C4-2B (cell line): ENCODE results near the gene GSK3B.
A peak's percentile ranks its signal among the peaks of the same experiment; 100 is the strongest.

ENCODE experiments used
- H3K27ac ChIP-seq: fragments of 450-650 bp; 2 replicates; pipeline ENCODE4 v1.5.1; 2017
- ZFX ChIP-seq: fragments of 450-650 bp; IDR thresholded peaks from 2 replicates; pipeline ENCODE4 v1.6.1; 2017
- TF ChIP-seq, protein P1 (sequence below): fragments of 450-650 bp; conservative IDR thresholded peaks from 2 replicates; pipeline ENCODE4 v1.5.1; 2017; ENCODE audit warnings: mild to moderate bottlenecking

GSK3B gene

DNA sequence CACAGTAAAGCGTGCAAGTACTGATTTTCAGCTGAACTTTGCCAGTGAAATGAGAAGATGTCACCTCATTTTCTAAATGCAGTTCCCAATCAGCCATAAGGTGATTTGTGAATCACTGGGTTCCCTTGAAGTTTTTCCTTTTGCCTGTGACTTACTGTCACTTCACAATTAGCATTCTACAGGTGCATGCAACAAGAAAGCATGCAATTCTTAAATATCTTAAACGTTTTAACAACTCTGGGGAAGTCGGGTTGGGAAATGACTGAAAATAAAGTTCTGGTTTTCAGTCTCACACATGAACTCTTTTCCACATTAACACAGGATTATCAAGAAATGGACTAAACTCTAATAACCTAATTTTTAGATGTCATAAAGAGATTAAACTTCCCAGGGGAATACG lies 5.2 kb downstream of the GSK3B start:
- TF ChIP-seq, protein P1, sequence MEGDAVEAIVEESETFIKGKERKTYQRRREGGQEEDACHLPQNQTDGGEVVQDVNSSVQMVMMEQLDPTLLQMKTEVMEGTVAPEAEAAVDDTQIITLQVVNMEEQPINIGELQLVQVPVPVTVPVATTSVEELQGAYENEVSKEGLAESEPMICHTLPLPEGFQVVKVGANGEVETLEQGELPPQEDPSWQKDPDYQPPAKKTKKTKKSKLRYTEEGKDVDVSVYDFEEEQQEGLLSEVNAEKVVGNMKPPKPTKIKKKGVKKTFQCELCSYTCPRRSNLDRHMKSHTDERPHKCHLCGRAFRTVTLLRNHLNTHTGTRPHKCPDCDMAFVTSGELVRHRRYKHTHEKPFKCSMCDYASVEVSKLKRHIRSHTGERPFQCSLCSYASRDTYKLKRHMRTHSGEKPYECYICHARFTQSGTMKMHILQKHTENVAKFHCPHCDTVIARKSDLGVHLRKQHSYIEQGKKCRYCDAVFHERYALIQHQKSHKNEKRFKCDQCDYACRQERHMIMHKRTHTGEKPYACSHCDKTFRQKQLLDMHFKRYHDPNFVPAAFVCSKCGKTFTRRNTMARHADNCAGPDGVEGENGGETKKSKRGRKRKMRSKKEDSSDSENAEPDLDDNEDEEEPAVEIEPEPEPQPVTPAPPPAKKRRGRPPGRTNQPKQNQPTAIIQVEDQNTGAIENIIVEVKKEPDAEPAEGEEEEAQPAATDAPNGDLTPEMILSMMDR = no peak
- TF ChIP-seq ZFX = no peak
- no peak overlapping the region for H3K27ac ChIP-seq

DNA sequence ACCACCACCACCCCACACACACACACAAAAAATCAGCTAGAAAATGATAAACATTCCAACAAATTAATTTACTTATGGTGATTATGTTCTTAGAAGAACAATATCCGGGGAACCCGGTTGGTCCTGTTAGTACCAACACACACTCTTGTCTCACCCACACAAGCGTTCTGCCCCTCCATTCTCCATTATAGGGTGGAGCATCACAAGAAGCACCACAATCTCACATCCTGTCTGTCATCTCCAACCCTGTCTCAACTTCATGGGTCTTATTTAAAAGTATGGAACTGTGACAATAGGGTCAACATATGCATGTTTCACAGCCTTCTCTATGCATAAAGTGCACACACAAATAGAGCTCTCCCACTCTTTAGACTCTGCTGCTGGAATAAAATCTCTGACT lies 5.6 kb downstream of the GSK3B start:
- H3K27ac ChIP-seq = no peak overlapping the region

DNA sequence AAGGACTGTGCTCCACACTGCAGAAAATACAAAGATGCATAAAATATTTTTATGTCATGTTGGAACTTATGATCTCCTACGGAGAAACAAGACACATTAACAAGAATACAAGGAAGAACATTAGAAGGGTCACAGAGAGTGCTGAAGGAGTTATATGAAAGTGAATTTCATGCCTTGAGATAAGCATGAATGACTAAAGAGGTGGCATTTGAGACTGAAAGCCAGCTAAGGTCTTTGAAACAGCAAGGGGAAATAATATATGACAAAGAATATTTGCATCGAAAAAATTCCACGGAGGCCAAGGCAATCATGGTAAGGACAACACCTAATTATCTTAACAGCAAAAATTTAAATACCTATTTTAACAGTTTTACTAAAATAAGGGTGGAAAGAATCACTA lies 12.5 kb downstream of the GSK3B start:
- H3K27ac ChIP-seq = no peak overlapping the region
- TF ChIP-seq, protein P1 = no peak
- no peak for TF ChIP-seq ZFX

More for the DNA sequence above, 5.6 kb downstream of the GSK3B start:
- no peak for TF ChIP-seq ZFX
- TF ChIP-seq, protein P1 = no peak

DNA sequence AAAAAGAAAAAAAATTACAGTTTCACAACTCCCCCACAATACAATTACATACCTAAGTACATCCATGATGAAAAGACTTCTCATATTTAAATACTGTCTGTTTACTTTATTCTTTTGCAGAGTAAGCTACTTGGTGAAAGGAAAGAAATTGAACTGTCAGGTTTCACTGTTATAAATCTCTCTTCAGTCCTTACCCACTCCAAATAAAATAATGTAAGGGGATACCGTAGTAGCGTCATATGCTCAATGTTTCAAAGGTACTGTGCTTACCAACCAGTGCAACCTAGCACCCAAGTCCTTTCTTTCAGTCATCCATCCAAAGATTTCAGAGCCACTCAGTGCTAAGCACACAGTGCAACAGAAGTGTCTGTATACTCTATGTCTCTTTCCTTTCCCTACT lies 13.4 kb downstream of the GSK3B start:
- H3K27ac ChIP-seq = no peak overlapping the region
- TF ChIP-seq ZFX = no peak
- TF ChIP-seq, protein P1 = no peak

DNA sequence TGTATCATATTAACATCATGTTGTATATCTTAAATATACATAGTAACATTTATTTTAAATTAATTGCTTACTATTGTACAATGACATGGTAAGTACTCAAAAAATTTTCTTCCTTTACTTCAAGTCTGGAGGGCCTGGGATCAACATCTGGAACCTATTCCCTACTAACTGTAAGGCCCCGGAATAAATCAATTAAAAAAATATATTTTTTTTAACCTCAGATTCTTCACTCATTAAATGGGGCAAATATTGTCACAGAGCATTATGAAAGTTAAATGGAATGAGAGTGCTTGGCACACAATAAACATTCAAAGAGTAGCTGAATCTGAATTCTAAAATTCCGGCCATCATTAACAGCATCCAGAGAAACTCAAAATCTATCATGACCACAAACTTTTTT lies 16.5 kb downstream of the GSK3B start:
- TF ChIP-seq, protein P1 = no peak
- no peak for TF ChIP-seq ZFX
- H3K27ac ChIP-seq = no peak overlapping the region

DNA sequence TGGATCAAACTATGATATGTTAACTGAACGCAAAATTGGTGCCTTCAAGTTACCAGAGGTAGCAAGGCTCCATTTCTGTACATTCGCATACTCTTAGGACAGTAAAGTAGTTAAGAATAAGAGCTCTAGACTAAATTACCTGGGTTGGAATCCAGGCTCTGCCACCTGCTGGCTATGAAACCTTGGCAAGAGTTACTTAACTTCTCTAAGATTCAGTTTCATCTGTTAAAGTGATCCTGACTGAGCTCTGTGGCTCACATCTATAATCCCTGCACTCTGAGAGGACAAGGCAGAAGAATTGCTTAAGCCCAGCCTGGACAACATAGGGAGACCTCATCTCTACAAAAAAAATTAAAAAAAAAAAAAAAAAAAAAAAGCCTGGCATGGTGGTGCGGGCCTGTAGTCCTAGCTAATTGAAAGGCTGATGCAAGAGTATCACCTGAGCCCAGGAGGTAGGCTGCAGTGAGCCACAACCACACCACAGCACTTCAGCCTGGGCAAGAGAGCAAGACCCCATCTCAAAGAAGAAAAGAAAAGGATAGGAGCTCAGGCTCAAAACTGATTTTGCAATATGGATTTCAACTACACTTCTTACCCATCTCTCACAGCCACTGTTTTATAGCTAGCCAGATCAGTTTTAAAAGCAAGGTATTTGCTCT lies 21.3 kb downstream of the GSK3B start:
- TF ChIP-seq, protein P1 = peak; percentile 27
- TF ChIP-seq ZFX = no peak
- H3K27ac ChIP-seq = no peak overlapping the region

DNA sequence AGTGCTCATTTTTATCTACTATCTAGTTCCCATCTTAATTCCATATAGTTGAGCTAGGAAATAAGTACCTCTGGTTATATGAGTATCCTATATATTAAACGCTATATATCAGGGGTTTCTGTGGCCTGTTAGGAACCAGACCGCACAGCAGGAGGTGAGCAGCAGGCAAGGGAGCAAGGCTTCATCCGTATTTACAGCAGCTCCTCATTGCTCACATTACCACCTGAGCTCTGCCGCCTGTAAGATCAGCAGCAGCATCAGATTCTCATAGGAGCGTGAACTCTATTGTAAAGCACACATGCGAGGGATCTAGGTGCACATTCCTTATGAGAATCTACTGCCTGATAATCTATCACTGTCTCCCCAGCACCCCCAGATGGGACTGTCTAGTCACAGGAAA lies 23.0 kb downstream of the GSK3B start:
- no peak overlapping the region for H3K27ac ChIP-seq
- TF ChIP-seq, protein P1 = no peak
- TF ChIP-seq ZFX = no peak
